ENCODE results near the gene WBP2. TPM values are rescaled to one million over a fixed set of nuclear protein-coding genes. Genes with fewer than 3 reads are reported as not detected.
A peak's percentile ranks its signal among the peaks of the same experiment; 100 is the strongest.

Gene WBP2
- total and polyA plus RNA-seq, 2 of the 8 experiments (the other 6 are each of a cell fraction or from before 2014, with no cell fraction given) = 48.2 to 71.2 TPM

- Histone ChIP-seq H4K91ac (replicated peaks; ENCODE audit: insufficient read length, low read length) (no peak overlapping the region), H2AK5ac (ENCODE audit: low read depth, low read length) (no peak overlapping the region), H2BK15ac (ENCODE audit: low read length) (no peak overlapping the region), H3K27me3 (replicated peaks in 1 of 4; ENCODE audit: control insufficient read depth in 3 of 4, extremely low read depth in 1 of 4, insufficient read depth in 3 of 4, low read length in 3 of 4) (no peaks in the 10 kb centered on the region), H3K18ac (ENCODE audit: extremely low read depth, low read length) (no peak overlapping the region), H2BK12ac (ENCODE audit: low read depth, low read length) (no peak overlapping the region), H3K14ac (ENCODE audit: insufficient read length) (no peak overlapping the region), H4K8ac (ENCODE audit: extremely low read depth, insufficient read depth, low read length) (peak overlapping the region; percentile 28; the same call in 1 of the 2 replicates), H2AFZ (ENCODE audit: low read length) (no peak overlapping the region), H3K27ac (ENCODE audit: low read depth, low read length) (no peak overlapping the region), H3K9me3 (ENCODE audit: insufficient read depth in 2 of 2, low read depth in 1 of 2, low read length in 1 of 2) (no peaks in the 10 kb centered on the region), H3K9ac (replicated peaks in 1 of 4; ENCODE audit: extremely low read depth in 1 of 4, low read depth in 3 of 4, low read length in 3 of 4) (no peak overlapping the region), H2BK20ac (ENCODE audit: low read length) (no peak overlapping the region), H2BK5ac (ENCODE audit: low read depth, low read length) (no peak overlapping the region), H3K4me2 (ENCODE audit: insufficient read depth in 1 of 2, low read depth in 2 of 2, low read length in 2 of 2) (no peak overlapping the region), H3K79me1 (ENCODE audit: low read depth, low read length) (no peaks in the 10 kb centered on the region; the same call in 1 of the 2 replicates), H3K36me3 (ENCODE audit: control insufficient read depth in 2 of 4, insufficient read depth in 4 of 4, low read length in 3 of 4) (peaks cover 11 to 34% (median 29%) of the 10 kb centered on the region in 4 experiments; a peak in 7 of 8 replicates), H3K79me2 (ENCODE audit: control insufficient read depth in 1 of 2, insufficient read depth in 2 of 2, low read length in 2 of 2) (peaks cover 0 to 2% of the 10 kb centered on the region in 2 experiments; a peak in 1 of 4 replicates), H2BK120ac (replicated peaks; ENCODE audit: low read depth, low read length) (no peak overlapping the region), H3K56ac (replicated peaks; ENCODE audit: insufficient read length, low read depth, low read length) (no peak overlapping the region), H4K20me1 (replicated peaks in 1 of 2; ENCODE audit: control insufficient read depth in 1 of 2, insufficient read depth in 2 of 2, low read length in 2 of 2) (peaks cover 0 to 11% of the 10 kb centered on the region in 2 experiments), H3K4me3 (ENCODE audit: extremely low read depth in 1 of 4, insufficient read depth in 2 of 4, low read depth in 3 of 4, low read length in 4 of 4) (no peak overlapping the region), H4K5ac (ENCODE audit: insufficient read length, low read depth, low read length) (no peak overlapping the region), H3K23me2 (ENCODE audit: low read depth, low read length) (no peaks in the 10 kb centered on the region), H3K4me1 (replicated peaks in 1 of 4; ENCODE audit: control insufficient read depth in 3 of 4, insufficient read depth in 4 of 4, low read length in 3 of 4) (no peaks in the 10 kb centered on the region), H3K23ac (ENCODE audit: insufficient read length) (no peak overlapping the region), H3K4ac (replicated peaks; ENCODE audit: insufficient read length, low read depth, low read length) (no peak overlapping the region)
- ChIA-PET POLR2A (ENCODE audit: partially characterized antibody) (interaction anchor here (0.6 to 2.8 kb wide), 3 partner anchors 26 to 498 kb away, joined by 4 to 17 read pairs (median 10); no protein-coding TSS in a partner anchor), CTCF (ENCODE audit: partially characterized antibody) (interaction anchor here (1.0 to 3.2 kb wide), 3 partner anchors 12 to 35 kb away, joined by 3 to 11 read pairs (median 9); no protein-coding TSS in a partner anchor)
- no peak for TF ChIP-seq CBX8 (IDR thresholded peaks at IDR 0.05; ENCODE audit: borderline replicate concordance, low read depth, low read length)
- no peak for TF ChIP-seq YY1 (IDR thresholded peaks at IDR 0.05; ENCODE audit: low read depth, low read length)
- no peak for TF ChIP-seq ATF2 (IDR thresholded peaks at IDR 0.05; ENCODE audit: low read length)
- no peak for TF ChIP-seq BCL11A (IDR thresholded peaks at IDR 0.05; ENCODE audit: low read depth in 2 of 2, low read length in 2 of 2)
- TF ChIP-seq PHF8 (conservative IDR thresholded peaks at IDR 0.05; ENCODE audit: low read depth, low read length) = no peak
- no peak for TF ChIP-seq KDM1A (IDR thresholded peaks at IDR 0.05; ENCODE audit: borderline replicate concordance, low read length)
- TF ChIP-seq JUN (IDR thresholded peaks at IDR 0.05; ENCODE audit: low read depth, low read length) = no peak
- no peak for TF ChIP-seq CTBP2 (IDR thresholded peaks at IDR 0.05; ENCODE audit: borderline replicate concordance, insufficient read depth, insufficient read length, low read length)
- no peak for TF ChIP-seq CEBPB (IDR thresholded peaks at IDR 0.05; ENCODE audit: low read depth, low read length)
- TF ChIP-seq TEAD4 (IDR thresholded peaks at IDR 0.05; ENCODE audit: low read depth, low read length) = no peak
- TF ChIP-seq GTF2F1 (IDR thresholded peaks at IDR 0.05; ENCODE audit: borderline replicate concordance, low read depth, low read length) = no peak
- DNase-seq (ENCODE audit: low read depth in 1 of 2, low spot score in 2 of 2) (no peak), FAIRE-seq (no peak)
- 93% methylated on average over 23 of the region's 24 CpGs; no CpG with 5 or more reads in 1 of the 2 experiments for WGBS, 2 experiments (ENCODE audit: extremely low coverage in 1 of 2, insufficient coverage in 1 of 2, insufficient read length in 1 of 2, insufficient replicate concordance in 2 of 2, low coverage in 1 of 2, low lambda C conversion rate in 2 of 2, missing lambda C conversion rate in 1 of 2)
Measured at GRCh38 chr17:75809631-75810111, 45.5 kb downstream of the WBP2 start.
